ENCODE measurements around the gene SCYGR7.
"Not testable (repeated sequence)": the region's sequence is repeated elsewhere in the genome, so short reads cannot be mapped to it uniquely, and the experiment has no call there.

The SCYGR7 gene, protein sequence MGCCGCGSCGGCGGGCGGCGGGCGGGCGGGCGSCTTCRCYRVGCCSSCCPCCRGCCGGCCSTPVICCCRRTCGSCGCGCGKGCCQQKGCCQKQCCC

DNA sequence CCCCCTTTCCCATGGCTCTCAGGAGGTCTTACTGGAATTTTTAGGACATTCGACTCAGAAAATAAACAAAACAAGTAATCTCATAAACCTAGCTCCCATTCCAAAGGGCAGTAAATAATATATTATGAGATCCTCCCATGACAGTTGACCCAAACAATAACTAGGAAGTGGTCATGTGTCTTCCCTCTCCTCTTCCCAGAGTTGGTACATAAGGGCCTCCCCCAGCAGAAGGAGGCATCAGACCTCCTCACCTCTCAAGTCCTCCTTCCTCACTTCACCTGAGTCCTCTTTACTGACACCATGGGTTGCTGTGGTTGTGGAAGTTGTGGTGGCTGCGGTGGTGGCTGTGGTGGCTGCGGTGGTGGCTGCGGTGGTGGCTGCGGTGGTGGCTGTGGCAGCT, at the start of gene SCYGR7:
TSS of gene SCYGR7 (plus strand) at position 301 of the 400 bp plus-strand sequence. CDS start at position 301, 0 bp downstream.
- DNase-seq (ENCODE audit: low spot score) = no peak

DNA sequence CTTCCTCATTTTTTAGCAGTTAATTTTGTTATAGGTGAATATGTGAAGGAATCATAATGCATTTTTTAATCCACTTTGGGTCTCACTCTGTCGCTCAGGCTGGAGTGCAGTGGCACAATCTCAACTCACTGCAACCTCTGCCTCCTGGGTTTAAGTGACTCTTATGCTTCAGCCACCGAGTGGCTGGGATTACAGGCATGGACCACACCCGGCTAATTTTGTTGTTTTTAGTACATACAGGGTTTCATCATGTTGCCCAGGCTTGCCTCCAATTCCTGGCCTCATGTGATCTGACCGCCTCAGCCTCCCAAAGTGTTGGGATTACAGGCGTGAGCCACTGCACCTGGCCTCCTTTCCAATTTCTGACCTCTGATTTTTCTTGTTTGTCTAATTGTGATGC, 43.9 kb upstream of the SCYGR7 start:
- DNase-seq (ENCODE audit: low spot score) = no peak

DNA sequence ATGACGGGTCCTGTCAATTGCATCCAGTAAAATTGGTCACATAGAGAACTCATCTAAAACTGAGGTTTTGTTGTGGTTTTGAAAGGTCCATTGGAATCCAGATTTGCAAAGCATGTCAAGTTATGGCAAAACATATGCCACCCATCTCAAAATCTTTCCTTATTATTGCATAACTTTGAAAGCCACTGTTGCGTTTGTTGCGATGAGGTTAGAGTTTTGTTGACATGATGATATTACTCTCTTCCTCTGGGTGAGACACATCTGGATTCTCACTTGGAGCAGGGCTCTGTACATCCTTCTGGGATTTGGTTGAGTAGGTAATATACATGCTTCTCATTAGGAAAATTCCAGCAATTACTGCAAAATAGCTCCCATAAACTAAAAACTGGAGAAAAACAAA, 40.9 kb upstream of the SCYGR7 start:
- no peak for DNase-seq (ENCODE audit: low spot score)

DNA sequence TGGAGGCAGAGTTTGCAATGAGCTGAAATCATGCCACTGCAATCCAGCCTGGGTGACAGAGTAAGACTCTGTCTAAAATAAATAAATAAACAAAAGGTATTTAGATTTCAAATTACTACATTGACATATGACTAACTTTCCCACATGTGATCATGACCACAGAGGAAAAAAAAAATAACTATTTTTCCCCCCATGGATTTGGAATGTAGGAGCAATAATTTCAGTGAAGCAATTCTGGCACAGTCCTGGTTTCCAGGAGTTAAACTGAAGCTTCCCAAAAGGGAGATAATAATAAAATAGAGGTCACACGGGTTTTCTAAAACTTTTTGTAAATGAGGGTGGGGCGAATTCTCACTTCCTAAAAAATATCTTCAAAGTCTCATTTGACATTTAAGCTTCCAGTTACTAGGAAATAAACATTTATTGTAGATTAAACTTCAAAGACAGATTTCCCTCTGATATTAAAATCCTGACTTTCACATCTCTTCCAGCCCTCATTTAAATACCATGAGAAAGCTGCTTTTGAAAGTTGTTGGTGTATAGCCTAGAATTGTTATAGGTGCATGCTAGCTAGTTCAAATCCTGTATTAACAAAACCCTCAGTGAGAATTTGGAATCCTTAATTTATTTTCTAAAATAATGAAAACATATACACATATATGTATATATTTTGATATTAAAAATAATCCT, 31.0 kb upstream of the SCYGR7 start:
- no peak for DNase-seq (ENCODE audit: low spot score)

DNA sequence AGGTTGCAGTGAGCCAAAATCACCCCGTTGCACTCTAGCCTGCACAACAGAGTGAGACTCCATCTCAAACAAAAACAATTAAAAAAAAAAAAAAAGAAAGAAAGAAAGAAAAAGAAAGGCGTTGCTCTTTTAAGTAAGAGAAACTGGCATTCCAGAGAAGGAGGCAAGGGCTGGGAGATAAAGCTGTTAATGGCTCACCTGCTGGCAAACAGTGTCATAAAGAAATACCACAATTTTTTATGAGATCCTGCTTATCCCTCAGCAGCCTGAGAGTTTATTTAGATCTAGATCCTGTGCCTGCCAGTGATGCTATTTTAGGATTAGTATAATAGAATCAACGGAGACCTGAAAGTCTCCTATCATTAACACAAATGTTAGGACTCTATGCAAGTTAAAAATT, 26.6 kb upstream of the SCYGR7 start:
- no peak for DNase-seq (ENCODE audit: low spot score)

DNA sequence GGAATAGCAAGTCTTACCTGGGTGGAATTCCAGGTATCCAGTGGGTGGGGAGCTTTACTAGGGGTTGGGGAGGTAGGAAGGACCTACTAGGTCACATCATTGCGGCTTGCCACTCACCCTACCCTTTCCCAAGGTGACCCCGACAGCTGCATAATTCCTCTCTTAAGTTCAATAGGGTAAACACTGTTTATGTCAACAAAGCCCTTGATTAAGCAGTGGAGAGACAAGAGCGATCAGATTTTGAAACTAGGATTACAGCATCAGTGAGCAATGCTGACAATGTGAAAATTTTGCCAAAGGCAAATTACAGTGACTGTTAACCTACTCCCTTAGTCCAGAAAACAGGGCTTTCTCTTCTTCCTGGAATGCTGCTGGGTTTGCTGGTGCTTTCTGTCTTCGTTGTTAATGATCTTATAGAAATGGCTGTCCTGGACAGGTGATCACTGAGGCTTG, 24.8 kb upstream of the SCYGR7 start:
- DNase-seq (ENCODE audit: low spot score) = no peak

- no peak for DNase-seq (ENCODE audit: low spot score)
Observed at GRCh38 chr2:227703961-227704360, 24.2 kb upstream of the SCYGR7 start.

DNA sequence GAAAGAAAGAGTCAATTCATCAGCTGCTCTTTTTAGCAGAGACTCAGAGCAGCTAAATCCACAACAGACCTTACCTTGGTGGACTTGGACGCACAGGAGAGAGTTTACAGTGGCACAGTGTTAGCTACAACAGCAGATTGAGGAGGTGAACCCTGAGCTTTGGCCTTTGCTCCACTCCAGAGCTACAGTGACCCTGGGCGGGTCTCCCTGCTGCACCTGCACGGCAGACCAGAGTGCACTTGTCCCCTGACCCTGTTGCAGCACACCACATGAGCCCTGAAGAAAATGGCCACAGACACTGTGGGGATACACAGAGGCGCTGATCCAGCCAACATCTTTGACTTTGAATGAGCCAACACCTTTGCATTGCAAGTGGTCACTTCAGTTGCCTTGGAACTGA, 21.3 kb upstream of the SCYGR7 start:
- no peak for DNase-seq (ENCODE audit: low spot score)

- DNase-seq (ENCODE audit: low spot score) = no peak
Observed at GRCh38 chr2:227707390-227707789, 20.7 kb upstream of the SCYGR7 start.

GRCh38 chr2:227710986-227711385, 17.1 kb upstream of the SCYGR7 start:
- DNase-seq (ENCODE audit: low spot score) = no peak

DNA sequence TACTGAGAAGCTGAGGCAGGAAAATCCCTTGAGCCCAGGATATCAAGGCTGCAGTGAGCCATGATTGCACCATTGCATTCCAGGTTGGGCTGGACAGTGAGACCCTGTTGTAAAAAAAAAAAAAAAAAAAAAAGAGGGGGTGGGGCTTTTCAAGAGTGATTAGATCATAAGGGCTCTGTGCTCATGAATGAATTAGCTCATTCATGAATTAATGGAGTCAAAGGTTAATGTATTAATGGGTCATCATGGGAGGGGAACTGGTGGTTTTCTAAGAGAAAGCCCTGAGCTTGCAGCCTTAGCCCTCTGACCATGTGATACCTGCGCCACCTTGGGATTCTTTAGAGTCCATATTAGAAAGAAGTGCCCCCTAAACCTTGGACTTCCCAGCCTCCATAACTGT, 14.8 kb upstream of the SCYGR7 start:
- DNase-seq (ENCODE audit: low spot score) = no peak

DNA sequence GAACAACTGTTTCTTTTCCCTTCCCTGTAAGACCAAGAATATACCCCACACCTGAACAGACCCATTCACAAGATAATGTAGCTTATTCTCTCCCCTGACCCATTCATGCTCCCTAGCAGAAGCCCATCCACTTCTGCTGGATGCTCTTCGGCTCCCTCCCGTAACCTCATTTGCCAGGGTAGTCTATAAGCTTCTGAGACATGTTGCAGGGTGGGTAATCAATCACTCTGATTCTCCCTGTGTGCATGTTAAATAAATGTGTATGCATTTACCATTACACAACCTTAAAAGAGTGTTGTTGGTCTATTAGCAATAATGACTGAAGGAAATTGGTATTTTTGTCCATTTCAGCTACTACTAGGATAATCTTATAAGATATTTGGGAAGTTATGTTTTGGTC, 11.6 kb upstream of the SCYGR7 start:
- no peak for DNase-seq (ENCODE audit: low spot score)

DNA sequence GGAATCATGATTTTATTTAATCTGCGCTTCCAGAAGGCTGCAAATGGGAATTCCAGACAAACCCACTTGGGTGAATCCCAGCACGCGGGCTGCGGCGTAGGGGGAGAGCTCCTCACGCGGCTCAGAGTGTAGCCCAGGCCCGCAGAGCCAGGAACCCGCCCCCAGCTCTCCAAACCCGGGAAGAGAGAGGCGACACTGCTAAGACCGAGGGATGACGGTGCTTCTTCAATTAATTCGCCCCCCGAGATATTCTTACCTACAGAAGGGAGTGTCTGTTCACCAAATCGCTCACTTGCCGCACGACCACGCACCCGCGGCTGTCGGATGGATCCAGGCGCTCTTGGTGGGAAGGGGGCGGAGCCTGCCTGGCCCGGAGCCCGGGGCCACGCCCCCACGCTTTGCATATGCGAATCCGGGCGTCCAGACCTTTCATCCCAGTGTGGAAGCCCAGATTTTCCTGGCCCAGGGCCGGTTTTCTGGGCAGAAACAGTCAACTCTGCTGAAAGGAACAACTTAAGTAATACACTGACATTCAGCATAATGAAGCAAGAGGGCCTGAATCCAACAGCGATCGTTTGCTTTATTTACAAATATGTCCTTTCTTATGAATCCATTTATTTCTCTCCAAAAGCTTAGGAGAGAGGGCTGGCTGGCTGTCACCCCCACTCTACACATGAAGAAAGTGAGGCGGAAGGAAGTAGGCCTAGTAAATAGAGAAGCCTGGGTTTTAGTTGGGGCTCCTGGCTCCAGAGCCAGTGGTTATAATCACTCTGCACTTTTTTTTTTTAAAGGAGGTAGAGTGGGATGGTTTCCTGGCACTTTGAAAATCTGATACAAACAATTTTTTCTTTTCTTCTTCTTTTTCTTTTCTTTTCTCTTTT, 10.2 kb upstream of the SCYGR7 start, which contains the start of gene SLC19A3:
TSS of gene SLC19A3 (minus strand) at position 342 of the 881 bp plus-strand sequence. CDS start 15,710 bp downstream, outside the sequence.
- DNase-seq (ENCODE audit: low spot score) = no peak

- DNase-seq (ENCODE audit: low spot score) = no peak
Observed at GRCh38 chr2:227719641-227720040, 8.5 kb upstream of the SCYGR7 start.

DNA sequence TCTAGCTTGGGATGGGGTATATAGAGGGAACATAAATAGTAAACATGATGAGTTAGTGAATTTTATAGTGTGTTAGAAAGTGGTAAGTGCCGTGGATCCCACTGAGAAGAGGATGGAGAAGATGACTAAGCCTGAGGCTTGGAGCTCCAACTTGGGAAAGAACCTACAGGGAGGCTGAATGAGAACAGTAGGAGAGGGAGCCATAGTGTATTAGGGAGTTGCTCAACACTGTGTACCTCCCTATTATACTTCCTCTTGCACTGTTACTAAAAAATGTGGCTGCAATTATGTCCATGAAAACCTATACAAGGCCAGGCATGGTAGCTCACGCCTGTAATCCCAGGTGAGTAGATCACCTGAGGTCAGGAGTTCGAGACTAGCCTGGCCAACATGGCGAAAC, 7.5 kb upstream of the SCYGR7 start:
- DNase-seq (ENCODE audit: low spot score) = no peak

- not testable (repeated sequence) for DNase-seq (ENCODE audit: low spot score)
Observed at GRCh38 chr2:227722821-227723220, 5.3 kb upstream of the SCYGR7 start.

DNA sequence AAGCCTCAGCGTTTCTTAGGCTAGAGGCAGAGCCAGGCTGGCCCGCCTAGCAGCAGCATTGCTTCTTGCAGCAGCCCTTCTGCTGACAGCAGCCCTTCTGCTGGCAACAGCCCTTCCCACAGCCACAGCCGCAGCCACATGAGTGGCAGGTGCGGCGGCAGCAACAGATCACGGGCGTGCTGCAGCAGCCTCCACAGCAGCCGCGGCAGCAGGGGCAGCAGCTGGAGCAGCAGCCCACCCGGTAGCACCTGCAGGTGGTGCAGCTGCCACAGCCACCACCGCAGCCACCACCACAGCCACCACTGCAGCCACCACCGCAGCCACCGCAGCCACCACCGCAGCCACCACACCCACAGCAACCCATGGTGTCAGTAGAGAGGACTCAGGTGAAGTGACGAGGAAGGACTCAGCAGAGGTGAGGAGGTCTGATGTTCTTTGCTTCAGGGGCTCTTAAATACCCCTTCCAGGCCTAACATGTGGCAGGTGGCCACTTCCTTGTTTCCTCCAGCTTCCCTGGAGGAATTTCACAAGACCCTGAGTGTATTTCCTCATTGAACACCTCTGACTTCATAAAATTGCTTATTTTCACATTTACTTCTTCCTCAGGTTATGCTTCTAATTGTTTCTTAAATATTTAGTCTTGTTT, 3.6 kb upstream of the SCYGR7 start, which contains the start of gene SCYGR6:
TSS of gene SCYGR6 (minus strand) at position 364 of the 646 bp plus-strand sequence. CDS start at position 364, 0 bp downstream.
- no peak for DNase-seq (ENCODE audit: low spot score)

DNA sequence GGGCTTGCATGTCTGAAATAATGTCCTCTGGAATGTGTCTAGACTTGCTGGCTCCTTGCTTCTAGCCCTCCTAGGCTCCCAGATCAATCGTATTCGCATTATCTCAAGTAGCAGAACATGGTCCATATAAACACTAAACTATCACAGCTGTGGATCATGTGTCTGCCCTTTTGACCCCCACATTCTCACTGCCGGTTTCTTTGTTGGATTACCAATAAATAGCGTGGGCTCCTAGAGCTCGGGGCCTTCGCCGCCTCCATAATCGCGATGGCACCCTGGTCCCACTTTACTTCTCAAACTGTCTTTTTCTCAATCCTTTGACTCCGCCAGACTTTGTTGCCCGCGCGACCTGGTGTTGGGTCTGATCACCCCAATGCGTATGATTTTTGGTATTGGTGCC, 11.2 kb downstream of the SCYGR7 start:
- no peak for DNase-seq (ENCODE audit: low spot score)

- not testable (repeated sequence) for DNase-seq (ENCODE audit: low spot score)
Observed at GRCh38 chr2:227740705-227741104, 12.6 kb downstream of the SCYGR7 start.

DNA sequence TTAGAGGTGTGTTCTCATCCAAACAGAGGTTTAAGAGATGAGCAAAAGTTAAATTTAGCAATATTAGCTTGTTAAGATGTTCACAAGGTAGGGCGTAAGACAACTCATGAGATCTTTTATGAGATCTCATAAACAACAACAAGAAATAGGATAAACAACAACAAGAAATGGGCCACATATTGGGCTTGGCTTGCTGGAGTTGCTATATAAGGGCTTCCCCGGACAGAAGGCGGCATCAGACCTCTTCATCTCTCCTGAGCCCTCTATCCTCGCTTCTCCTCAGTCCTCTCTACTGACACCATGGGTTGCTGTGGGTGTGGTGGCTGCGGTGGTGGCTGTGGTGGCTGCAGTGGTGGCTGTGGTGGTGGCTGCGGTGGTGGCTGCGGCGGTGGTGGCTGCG, 17.5 kb downstream of the SCYGR7 start, which contains the start of gene SCYGR8:
TSS of gene SCYGR8 (plus strand) at position 301 of the 400 bp plus-strand sequence. CDS start at position 301, 0 bp downstream.
- no peak for DNase-seq (ENCODE audit: low spot score)

DNA sequence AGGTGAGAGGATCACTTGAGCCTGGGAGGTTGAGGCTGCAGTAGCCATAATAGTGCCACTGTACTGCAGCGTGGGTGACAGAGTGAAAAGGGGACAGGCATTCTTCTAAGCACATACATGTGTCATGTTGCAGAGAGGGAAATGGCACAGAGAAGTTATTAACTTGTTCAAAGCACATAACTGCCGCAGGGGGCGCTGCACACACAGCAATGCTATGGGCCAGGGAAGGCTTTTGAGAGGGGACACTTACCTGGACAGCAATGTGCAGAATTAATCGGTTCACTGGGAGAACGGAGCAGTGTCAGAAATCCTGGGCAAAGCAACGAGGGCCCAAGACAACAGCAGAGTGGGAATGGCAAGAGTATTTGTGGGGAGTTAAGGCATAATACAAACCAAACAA, 19.9 kb downstream of the SCYGR7 start:
- DNase-seq (ENCODE audit: low spot score) = no peak

GRCh38 chr2:227756261-227756660, 28.1 kb downstream of the SCYGR7 start:
- DNase-seq (ENCODE audit: low spot score) = not testable (repeated sequence)

All from CD4-positive, alpha-beta T cell treated with Interleukin-2 at 100 ng/mL for 4 hours (primary cell).